Cardiac fibroblast (primary cell): Measurements from ENCODE around the gene AGO1.
"Not testable (repeated sequence)": the region's sequence is repeated elsewhere in the genome, so short reads cannot be mapped to it uniquely, and the experiment has no call there.

Experiments
- DNase-seq, 2 donors: peaks; one replicate each; pipeline versions ENCODE4 v3.0.0 to v3.0.0-alpha.2; 2010; ENCODE audit warnings: low read depth in 2 of 2
- H3K4me3 ChIP-seq, 2 donors: replicated peaks in 1 of 2; 1 replicate in 1 of 2; 2 replicates in 1 of 2; pipeline ENCODE4 v1.5.1; 2011; ENCODE audit warnings: low read depth in 2 of 2, low read length in 2 of 2, mild to moderate bottlenecking in 2 of 2, moderate library complexity in 1 of 2
- TF ChIP-seq, protein P1 (sequence below): IDR thresholded peaks from one replicate; pipeline ENCODE4 v1.5.1; 2011; ENCODE audit warnings: low read depth, mild to moderate bottlenecking, low read length, inconsistent platforms

The AGO1 gene

GRCh38 chr1:35863881-35864625 is 19.0 kb upstream of the AGO1 start:
- TF ChIP-seq, protein P1, sequence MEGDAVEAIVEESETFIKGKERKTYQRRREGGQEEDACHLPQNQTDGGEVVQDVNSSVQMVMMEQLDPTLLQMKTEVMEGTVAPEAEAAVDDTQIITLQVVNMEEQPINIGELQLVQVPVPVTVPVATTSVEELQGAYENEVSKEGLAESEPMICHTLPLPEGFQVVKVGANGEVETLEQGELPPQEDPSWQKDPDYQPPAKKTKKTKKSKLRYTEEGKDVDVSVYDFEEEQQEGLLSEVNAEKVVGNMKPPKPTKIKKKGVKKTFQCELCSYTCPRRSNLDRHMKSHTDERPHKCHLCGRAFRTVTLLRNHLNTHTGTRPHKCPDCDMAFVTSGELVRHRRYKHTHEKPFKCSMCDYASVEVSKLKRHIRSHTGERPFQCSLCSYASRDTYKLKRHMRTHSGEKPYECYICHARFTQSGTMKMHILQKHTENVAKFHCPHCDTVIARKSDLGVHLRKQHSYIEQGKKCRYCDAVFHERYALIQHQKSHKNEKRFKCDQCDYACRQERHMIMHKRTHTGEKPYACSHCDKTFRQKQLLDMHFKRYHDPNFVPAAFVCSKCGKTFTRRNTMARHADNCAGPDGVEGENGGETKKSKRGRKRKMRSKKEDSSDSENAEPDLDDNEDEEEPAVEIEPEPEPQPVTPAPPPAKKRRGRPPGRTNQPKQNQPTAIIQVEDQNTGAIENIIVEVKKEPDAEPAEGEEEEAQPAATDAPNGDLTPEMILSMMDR: no peak
- no peak overlapping the region for H3K4me3 ChIP-seq
- no peak for DNase-seq

DNA sequence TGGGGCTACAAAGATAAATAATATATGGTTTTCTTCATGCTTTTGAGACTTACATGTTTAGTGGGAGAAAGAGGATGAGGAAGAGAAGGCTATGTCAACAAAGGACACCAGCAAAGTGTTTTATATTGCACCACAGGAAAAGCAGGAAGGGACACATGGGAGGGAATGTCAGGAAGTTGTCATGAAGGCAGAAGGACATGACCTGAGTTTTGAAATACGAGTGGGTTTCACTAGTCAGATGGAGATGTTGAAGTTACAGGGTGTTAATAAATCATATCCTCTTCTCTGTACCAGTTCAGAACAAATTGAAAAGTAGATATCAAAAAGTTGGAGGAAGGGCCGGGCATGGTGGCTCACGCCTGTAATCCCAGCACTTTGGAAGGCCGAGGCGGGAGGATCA is 18.2 kb upstream of the AGO1 start:
- TF ChIP-seq, protein P1: no peak
- no peak overlapping the region for H3K4me3 ChIP-seq
- no peak for DNase-seq

GRCh38 chr1:35866991-35867390 is 16.0 kb upstream of the AGO1 start:
- no peak for DNase-seq
- TF ChIP-seq, protein P1: no peak

DNA sequence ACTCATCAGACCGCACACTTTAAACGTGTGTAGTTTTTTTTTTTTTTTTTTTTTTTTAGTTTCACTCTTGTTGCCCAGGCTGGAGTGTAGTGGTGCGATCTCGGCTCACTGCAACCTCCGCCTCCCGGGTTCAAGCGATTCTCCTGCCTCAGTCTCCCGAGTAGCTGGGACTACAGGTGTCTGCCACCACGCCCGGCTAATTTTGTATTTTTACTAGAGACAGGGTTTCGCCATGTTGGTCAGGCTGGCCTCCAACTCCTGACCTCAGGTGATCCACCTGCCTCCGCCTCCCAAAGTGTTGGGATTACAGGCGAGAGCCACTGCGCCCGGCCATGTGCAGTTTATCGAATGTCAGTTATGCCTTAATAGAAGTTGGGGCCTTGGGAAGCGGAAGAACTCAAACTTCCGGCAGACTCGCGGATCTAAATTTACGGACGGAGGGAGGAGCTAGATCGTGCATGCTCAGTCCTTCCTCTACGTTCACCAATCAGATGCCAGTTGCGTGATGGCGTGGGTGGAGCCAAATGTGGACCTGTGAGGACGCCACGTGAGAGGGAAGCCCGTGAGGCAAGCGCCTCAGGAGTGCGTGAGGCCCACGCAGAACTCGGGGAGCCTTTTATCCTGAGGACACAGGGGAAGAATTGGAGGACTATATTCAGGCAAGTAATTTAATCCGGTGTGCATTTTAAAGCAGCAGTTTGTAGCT is 13.6 kb upstream of the AGO1 start:
- not testable (repeated sequence) for H3K4me3 ChIP-seq, DNase-seq

More at GRCh38 chr1:35866991-35867390, 16.0 kb upstream of the AGO1 start:
- no peak overlapping the region for H3K4me3 ChIP-seq

DNA sequence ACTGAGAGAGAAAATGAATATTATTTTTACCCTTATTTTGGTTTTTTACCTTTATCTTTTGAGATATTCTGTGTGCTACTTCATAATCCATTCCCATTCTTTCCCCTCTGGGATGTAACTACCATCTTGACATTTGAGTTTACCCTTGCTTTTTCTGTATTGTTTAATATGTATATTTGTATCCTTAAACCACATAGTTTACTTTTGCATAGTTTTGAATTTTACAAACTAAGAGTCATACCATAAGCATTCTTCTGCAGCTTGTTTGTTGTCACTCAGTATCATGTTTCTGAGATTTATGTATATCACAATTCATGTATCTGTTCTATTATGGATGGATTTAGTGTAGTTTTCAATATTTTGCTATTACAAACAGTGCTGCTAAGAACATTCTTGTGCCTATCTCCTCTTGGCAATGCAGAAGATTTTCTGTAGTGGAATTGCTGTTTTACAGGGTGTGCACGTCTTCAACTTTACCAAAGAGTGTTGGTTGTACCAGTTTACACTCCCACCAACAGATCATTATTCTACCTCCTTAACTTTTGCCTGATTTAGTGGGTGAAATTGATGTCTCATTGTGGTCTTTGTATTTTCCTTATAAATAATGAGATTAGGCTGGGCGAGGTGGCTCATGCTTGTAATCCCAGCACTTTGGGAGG is 12.2 kb upstream of the AGO1 start:
- no peak overlapping the region for H3K4me3 ChIP-seq
- TF ChIP-seq, protein P1: no peak
- no peak for DNase-seq

- no peak for DNase-seq
- TF ChIP-seq, protein P1: no peak
- H3K4me3 ChIP-seq: no peak overlapping the region
These were observed 9.7 kb upstream of the AGO1 start for GRCh38 chr1:35873243-35873750.

DNA sequence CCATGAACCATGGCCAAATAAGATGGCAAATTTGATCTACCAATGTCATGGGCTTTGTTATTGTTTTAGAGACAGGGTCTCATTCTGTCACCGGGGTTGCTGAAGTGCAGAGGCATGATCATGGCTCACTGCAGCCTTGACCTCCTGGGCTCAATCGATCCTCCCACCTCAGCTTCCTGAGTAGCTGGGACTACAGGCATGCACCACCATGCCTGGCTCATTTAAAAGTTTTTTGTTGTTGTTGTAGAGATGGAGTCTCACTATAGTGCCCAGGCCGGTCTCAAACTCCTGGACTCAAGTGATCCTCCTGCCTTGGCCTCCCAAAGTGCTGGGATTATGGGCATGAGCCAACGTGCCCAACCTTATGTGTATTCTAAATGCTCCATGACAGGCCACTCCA is 8.9 kb upstream of the AGO1 start:
- H3K4me3 ChIP-seq, DNase-seq: not testable (repeated sequence)
